ENCODE results near the gene AMN1.

The AMN1 gene

DNA sequence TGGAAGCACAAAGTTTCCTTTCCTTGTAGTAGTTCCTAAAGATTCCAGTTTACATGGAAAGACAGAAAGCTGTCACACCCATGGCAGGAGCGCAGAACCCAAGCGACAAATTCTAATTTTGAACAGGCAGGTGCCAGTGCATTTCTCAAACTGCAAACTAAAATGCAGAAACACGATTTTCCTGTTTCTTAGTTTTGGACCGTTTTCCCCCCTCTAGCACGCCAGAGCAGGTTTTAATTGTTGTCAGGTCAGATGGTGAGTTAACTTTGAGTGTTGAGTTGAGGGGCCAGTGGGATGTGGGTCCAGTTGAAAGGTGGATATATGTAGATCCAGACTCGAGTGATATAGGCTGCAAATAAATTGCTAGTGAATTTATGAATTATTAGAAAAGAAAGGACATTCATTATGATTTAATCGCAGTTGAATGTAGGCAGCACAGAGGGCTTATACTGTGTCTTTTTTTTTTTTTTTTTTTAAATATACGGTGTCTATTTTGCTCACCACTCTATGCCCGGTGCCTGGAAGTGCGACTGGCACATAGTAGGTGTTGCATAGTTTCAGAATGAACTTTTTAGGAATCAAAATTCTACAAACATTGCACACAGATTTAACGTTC, 70.2 kb downstream of the AMN1 start:
- TF ChIP-seq GATA2 (IDR thresholded peaks at IDR 0.05; ENCODE audit: low read depth, low read length) (no peak), GATA3 (IDR thresholded peaks at IDR 0.05; ENCODE audit: low read depth, low read length) (no peak)

DNA sequence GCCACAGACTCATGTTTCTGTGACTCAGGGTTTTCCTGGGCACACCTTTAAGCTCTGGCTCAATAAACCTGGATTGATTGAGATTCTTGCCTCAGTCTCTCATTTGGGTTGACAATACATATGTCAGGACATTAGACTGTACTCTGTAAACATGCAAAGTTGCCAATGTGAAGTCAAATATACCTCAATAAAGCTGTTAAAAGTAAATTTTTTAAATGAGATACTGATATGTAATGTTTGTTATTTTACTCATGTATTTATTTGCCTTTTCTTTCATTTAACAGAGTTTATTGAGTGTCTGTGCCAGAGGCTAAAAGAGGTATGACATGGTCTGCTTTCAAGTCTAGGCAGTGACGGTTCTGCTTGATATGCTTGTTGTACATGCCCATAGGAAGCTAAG, 73.0 kb downstream of the AMN1 start:
- TF ChIP-seq GATA2 (IDR thresholded peaks at IDR 0.05; ENCODE audit: low read depth, low read length) (no peak), GATA3 (IDR thresholded peaks at IDR 0.05; ENCODE audit: low read depth, low read length) (no peak)

DNA sequence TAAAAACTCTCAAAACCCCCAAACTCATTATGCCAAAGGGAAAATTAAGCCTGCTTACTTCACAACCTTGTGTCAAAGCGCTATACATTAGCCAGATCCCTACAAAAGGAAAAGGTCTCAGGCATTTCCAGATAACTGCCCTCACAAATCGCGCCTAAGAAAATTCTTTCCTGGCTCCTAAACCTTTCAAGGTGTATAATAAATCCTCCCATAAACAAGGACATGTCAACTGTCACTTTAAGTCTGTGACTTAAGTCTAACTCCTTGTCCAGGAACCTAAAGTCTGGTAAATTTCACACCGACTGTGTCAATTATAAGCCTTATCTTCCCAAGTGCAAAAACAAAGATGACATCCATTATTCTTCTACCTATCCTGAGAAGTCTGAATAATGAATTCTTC, 73.6 kb downstream of the AMN1 start:
- no peak for TF ChIP-seq GATA3 (IDR thresholded peaks at IDR 0.05; ENCODE audit: low read depth, low read length)
- TF ChIP-seq GATA2 (IDR thresholded peaks at IDR 0.05; ENCODE audit: low read depth, low read length) = no peak

DNA sequence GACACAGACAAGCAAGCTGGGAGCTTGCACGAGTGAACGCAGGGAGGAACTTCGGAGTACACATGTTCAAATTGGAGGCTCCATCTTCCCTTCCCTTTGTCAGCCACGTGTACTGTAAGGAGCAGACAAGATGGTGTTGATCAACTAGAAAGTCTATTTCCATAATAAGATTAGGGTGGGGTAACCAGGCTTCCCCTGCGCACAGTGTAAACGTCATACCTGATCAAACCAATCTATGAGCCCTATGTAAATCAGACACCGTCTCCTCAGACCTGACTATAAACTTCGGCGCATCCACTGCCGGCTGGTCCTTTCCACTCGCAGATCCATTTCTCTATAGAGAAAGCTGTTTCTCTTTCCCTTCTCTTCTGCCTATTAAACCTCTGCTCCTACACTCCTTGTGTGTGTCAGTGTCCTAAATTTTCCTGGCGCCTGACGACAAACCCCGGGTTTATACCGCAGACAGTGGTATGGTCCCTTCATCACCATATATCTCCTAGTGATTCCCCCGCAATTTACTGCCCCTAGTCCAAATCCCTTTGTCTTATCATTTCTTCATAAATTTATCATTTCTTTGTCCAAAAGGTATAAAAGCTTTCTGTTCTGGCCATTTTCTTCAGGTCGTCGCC, 76.8 kb downstream of the AMN1 start:
- no peak for TF ChIP-seq GATA3 (IDR thresholded peaks at IDR 0.05; ENCODE audit: low read depth, low read length)
- 0 out of 2 replicates have a peak, but pooled peaks have one; percentile 25 for TF ChIP-seq GATA2 (IDR thresholded peaks at IDR 0.05; ENCODE audit: low read depth, low read length)

DNA sequence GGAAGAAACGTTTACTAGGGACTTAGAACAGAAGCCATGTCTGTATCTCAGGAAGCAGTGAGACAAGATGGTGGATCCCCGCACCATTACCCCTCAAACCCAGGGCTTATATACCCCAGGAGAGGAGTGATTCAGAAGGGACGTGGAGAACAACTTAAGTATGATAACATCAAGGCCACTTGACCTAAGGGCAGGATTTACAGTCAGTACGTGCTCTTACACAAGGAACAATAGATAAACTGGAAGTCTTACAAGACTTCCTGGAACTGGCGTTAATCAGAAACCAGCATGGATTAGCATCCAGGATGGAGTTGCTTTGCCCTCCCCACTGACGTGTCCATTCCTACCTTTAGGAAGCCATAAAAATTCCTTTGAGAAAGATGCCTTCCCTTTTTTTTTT, 77.9 kb downstream of the AMN1 start:
- TF ChIP-seq GATA3 (IDR thresholded peaks at IDR 0.05; ENCODE audit: low read depth, low read length) = no peak
- TF ChIP-seq GATA2 (IDR thresholded peaks at IDR 0.05; ENCODE audit: low read depth, low read length) = no peak

DNA sequence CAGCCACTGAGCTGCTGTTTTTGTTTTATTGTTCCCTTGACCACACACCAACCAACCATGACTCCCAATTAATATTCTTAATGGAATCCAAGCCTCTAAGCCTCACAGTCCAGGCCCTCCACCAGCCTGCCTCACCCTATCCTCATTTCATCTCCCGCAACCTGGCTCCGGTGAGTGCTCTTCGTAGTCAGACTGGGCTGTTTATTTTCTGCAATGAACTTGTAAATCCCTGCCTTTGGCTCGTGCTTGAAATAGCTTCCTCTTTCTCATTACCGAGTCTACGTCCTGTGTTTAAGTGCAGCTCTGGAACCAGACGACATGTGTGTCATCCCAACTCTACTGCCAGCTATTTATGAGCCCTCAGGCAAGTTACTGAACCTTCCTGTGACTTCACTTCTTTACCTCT, 81.7 kb downstream of the AMN1 start:
- no peak for TF ChIP-seq GATA2 (IDR thresholded peaks at IDR 0.05; ENCODE audit: low read depth, low read length)
- no peak for TF ChIP-seq GATA3 (IDR thresholded peaks at IDR 0.05; ENCODE audit: low read depth, low read length)

DNA sequence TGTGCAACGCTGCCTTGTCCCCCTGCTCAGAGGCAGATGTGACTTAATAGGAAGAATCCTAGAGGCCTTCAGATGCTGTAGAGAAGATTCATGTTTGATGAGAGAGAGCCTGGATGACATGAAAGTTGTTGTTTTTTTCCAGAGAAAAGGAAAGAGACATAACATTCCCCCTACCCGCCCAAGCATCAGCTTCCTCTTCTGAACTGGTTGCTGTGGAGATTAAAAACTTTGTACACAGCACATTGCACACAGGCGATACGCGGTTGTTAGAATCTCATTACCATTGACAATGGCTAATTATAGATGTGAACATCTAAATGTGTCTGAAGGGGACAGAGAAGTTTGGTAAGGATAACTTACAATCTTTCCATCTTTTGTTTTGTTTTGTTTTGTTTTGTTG, 82.9 kb downstream of the AMN1 start:
- TF ChIP-seq GATA3 (IDR thresholded peaks at IDR 0.05; ENCODE audit: low read depth, low read length) = no peak
- TF ChIP-seq GATA2 (IDR thresholded peaks at IDR 0.05; ENCODE audit: low read depth, low read length) = no peak

DNA sequence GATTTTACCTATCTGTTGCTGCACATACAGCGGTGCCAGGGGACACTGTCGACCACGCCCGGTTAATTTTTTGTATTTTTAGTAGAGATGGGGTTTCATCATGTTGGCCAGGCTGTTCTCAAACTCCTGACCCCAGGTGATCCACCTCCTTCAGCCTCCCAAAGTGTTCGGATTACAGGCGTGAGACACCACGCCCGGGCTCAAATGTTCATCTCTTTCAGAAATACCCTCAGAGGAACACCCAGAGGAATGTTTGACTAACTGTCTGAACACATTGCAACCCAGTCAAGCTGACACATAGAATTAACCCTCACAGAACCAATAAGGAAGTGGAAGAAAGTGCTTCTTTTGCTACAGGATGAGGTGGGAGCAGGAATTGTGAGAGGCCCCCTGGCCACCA, 84.3 kb downstream of the AMN1 start:
- TF ChIP-seq GATA2 (IDR thresholded peaks at IDR 0.05; ENCODE audit: low read depth, low read length) (no peak), GATA3 (IDR thresholded peaks at IDR 0.05; ENCODE audit: low read depth, low read length) (no peak)

DNA sequence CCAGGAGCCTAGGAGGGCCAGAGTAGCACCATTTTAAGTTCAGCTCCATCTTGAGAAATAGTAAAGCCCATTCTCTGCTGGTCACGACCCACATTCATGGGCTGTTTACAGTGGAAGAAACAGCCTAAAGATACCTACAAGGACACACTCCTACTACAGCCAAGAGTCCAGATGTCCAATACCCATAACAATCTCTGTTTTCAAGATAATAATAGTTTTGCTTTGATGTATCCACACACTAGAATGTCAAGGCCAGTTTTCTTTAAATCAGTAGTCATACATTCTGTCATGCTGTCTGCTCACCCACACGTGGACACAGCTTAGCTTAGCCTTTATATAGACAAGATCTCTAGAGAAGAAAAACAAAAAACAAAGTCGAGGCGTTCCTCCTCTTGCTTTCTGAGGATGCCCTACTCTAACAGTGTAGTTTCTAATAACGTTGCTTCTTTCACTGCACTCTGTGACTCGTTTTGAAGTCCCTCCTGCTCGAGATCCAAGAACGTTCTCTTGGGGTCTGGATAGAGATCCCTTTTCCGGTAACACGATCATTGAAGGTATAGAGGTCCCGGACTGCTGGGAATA, 87.2 kb downstream of the AMN1 start:
- TF ChIP-seq GATA3 (IDR thresholded peaks at IDR 0.05; ENCODE audit: low read depth, low read length) (no peak), GATA2 (IDR thresholded peaks at IDR 0.05; ENCODE audit: low read depth, low read length) (no peak)

DNA sequence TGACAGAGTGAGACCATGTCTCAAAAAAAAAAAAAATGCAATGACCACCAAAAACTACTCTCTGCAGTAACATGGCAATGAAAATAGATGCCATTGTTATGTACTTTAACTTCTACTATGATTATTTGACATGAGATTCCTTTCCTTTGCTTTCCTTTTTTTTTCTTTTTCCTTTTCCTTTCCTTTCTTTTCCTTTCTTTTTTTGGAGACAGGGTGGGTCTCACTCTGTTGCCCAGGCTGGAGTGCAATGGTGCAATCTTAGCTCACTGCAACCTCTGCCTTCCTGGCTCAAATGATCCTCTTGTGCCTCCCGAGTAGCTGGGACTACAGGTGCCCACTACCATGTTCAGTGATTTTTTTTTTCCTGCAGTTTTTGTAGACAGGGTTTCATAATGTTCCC, 94.2 kb downstream of the AMN1 start:
- TF ChIP-seq GATA3 (IDR thresholded peaks at IDR 0.05; ENCODE audit: low read depth, low read length) (no peak), GATA2 (IDR thresholded peaks at IDR 0.05; ENCODE audit: low read depth, low read length) (no peak)

DNA sequence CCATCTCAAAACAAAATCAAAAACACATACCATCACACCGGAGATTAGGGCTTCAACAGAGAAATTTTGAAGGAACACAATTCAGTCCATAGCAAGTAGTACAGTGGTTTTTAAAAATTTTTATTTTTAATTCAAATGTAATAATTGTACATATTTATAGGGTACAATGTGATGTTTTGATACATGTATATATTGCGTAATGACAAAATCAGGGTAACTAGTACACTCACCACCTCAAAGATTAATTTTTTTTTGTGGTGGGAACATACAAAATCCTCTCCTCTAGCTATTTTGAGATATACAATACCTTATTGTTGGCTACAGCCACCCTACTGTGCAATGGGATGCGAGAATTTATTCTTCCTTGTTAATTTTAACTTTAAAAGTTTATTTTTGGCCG, 95.4 kb downstream of the AMN1 start:
- TF ChIP-seq GATA2 (IDR thresholded peaks at IDR 0.05; ENCODE audit: low read depth, low read length) (no peak), GATA3 (IDR thresholded peaks at IDR 0.05; ENCODE audit: low read depth, low read length) (no peak)

DNA sequence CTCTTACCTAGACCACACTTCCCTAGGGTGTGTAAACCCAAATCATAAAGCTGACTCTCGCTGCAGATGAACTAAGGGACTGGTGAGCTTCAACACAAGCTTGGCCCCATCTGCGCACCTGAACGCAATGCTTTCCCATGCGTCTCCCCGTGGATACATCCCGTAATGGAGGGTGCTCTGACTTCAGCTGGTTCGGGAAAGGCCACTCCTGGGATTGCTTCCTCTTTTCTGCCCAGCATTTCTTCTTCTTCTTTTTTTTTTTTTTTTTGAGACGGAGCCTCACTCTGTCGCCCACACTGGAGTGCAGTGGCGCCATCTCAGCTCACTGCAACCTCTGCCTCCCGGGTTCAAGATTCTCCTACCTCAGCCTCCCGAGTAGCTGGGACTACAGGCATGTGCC, 97.0 kb downstream of the AMN1 start:
- TF ChIP-seq GATA2 (IDR thresholded peaks at IDR 0.05; ENCODE audit: low read depth, low read length) (no peak), GATA3 (IDR thresholded peaks at IDR 0.05; ENCODE audit: low read depth, low read length) (no peak)

DNA sequence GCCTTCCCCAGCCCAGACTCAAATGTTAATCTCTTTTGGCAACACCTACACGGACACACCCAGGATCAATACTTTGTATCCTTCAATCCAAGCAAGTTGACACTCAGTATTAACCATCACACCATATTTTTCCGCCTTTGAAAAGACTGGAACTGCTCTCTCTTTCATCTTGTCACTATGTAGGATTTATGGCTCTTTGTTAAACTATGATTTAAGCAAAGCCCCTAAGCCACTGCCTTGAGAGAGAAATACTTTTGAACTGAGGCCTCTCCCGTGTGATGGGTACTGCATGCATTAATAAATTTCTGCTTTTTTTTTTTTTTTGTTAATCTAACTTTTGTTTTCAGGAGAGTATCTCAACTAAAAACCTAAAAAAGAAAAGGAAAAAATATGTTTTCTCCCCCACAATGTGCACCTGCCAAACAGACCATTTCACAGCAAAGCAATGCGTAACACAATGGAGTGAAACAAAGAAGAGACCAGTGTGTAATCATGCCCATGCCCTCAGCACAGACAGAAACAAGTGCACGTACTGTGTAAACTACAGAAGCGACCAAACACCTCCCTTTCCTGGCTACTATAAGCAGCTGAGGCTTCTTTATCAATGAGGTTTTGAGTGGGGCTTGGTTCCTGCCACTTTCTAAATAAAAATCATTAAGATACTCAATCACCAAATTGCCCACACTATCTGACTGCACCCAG, 97.6 kb downstream of the AMN1 start:
- no peak for TF ChIP-seq GATA2 (IDR thresholded peaks at IDR 0.05; ENCODE audit: low read depth, low read length)
- TF ChIP-seq GATA3 (IDR thresholded peaks at IDR 0.05; ENCODE audit: low read depth, low read length) = no peak

Data from SH-SY5Y (cell line).